RWPE1 (cell line): ENCODE data around the gene SMIM35.

Experiments used
- CTCF ChIA-PET: fragments of 350-600 bp; sonication (Branson Sonifier 250); formaldehyde crosslinking; extraction: SDS; loops from one replicate; lab custom pipeline; 2021; lab: Yijun Ruan, JAX
- POLR2A ChIA-PET: fragments of 400-600 bp; formaldehyde crosslinking; extraction: SDS; loops from one replicate; lab custom pipeline; 2020; ENCODE audit warnings: antibody characterized with exemption; ENCODE audit not compliant: low non-redundant PET; lab: Yijun Ruan, JAX
- DNase-seq: peaks from one replicate; pipeline ENCODE4 v3.0.0; 2012; ENCODE audit warnings: low spot score
- H3K27ac ChIP-seq: fragments of 450-650 bp; 2 replicates; pipeline ENCODE4 v1.5.1; 2017
- TF ChIP-seq, protein P1 (sequence below): fragments of 450-650 bp; conservative IDR thresholded peaks from 2 replicates; pipeline ENCODE4 v1.5.1; 2017; ENCODE audit warnings: low read depth, mild to moderate bottlenecking

The SMIM35 gene

DNA sequence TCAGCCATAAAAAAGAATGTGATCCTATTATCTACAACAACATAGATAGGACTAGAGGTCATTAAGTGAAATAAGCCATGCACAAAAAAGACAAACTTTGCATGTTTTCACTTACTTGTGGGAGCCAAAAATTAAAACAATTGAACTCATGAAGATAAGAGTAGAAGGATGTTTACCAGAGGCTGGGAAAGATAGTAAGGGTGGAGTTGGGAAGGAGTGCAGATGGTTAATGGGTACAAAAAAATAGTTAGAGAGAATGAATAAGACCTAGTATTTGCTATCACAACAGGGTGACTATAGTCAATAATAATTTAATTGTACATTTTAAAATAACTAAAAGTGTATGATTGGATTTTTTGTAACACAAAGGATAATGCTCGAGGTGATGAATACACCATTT lies 127.8 kb downstream of the SMIM35 start:
- TF ChIP-seq, protein P1, sequence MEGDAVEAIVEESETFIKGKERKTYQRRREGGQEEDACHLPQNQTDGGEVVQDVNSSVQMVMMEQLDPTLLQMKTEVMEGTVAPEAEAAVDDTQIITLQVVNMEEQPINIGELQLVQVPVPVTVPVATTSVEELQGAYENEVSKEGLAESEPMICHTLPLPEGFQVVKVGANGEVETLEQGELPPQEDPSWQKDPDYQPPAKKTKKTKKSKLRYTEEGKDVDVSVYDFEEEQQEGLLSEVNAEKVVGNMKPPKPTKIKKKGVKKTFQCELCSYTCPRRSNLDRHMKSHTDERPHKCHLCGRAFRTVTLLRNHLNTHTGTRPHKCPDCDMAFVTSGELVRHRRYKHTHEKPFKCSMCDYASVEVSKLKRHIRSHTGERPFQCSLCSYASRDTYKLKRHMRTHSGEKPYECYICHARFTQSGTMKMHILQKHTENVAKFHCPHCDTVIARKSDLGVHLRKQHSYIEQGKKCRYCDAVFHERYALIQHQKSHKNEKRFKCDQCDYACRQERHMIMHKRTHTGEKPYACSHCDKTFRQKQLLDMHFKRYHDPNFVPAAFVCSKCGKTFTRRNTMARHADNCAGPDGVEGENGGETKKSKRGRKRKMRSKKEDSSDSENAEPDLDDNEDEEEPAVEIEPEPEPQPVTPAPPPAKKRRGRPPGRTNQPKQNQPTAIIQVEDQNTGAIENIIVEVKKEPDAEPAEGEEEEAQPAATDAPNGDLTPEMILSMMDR = no peak
- ChIA-PET CTCF (no interaction called here), POLR2A (no interaction called here)
- no peak for DNase-seq
- no peak overlapping the region for H3K27ac ChIP-seq
